ENCODE data around the gene BGN.

Gene BGN

DNA sequence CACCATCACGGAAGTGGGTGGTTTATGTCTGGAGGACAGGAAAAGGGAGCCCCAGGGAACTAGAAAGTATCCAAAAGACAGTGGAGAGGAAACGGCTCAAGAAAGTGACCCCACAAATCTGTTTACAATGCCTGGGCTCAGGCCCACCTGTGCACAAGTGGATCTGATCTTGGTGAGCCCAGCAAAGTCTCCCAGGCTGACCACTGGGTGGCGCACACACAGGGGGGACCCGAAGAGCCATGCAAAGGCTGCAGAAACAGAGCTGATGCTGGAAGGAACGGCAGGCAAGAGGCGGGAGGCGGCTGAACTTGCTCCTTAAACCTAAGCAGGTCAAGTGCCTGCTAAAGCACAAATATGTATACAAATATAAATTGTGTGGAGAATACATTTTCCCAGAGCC lies 34.0 kb upstream of the BGN start:
- DNase-seq, result peak; percentile 21 to 63 (median 44)

DNA sequence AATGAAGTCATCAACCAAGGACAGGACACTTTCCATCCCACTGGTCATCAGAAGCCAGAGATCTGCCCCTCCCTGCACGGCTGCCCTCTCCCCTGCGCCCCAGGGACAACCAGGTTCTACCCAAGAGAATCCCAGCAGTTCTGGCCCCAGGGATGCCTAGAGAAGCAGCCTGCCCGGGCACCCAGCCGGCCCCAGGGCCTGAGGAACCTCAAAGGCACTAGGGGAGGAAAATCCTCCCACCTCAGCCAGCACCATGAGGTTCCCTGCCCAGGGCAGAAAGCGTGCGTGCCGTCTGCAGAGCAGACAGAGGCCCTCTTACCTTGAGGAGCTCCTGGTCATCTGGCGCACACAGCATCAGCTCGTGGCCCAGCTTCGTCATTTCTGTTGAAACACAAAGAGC lies 32.5 kb upstream of the BGN start:
- DNase-seq, result no peak

DNA sequence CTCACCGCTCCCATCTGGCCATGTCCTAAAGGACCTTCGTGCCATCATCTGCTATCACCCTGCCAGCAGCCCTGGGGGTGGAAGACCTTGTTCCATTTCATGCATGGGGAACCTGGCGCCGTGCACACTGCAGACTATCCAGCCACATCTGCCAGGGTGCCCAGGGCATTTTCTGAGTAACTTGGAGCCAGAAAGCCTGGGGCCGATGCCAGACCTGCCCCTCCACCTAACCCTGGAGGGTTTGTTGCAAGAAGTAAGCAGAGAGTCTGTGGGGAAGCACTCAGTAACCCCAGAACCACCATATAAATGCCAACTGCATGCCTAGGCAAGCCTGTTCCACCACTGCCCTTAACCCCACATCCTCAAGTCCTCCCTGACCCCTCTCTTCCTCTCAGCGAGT lies 31.7 kb upstream of the BGN start:
- DNase-seq, result no peak

DNA sequence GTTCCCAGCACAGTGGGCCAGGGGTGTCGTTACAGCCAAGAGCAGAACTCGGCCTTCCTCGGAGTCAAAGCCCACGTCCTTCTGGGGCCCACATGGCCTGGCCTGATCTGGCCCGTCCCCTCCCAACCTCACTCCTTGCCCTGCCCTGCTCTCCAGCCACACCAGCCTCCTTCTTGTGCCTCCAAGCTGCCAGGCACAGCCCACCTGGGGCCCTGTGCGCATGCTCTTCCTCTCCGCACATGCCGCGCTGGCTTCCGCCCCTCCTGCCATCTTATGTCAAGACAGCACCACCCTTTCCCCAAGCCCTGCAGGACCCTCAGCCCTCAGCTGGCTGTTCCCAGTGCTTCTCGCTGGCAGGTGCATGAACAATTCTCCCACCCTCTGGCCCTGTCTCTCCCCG lies 31.2 kb upstream of the BGN start:
- DNase-seq, result no peak

DNA sequence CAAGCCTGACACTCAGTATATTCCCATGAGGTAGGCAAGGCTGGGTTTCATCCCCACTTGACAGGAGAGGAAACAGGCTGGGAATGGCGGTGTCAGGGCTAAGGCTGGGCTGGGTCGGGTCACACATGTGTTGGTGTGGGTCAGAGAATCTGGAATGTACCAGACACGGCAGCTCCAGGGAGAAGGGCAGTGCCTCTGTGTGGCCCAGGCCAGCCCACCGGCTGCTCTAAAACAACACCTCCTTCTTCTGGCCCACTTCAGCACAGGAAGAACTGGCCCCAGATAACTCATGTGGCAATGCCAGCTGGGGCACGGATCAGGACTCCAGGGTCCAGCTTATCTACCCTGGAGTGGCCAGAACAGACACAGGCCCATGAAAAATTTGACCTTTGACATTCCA lies 30.7 kb upstream of the BGN start:
- DNase-seq, result no peak

DNA sequence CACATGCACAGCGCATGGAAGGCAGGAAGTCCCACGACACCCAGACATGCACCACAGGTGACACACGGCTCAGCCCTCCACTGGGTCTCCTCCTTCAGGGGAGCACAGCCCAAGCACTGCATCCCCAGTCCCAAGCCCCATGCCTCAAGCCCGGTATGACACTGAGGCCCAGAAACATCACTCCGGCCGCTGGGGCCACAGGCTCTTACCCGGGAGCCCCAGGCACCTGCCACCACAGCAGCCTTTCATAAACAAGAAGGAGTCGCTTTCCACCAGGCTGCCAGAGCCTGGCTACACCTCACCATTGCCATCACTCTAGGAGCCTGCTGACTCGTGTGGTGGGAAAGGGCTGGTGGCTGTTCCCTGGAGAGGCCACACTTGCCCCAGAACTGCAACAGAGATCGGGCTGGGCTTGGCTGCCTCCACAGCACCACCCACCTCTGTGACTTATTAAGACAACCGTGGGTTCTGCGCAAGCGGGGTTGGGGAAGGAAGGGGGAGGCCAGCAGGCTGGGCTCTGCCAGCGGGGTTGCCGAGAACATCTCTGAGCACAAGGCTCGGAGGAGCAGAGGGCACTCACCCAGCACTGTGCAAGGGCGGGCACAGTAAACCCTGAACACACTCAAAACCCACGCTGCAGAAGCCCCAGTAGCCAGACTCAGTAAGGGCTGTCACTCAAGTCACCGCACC lies 28.9 kb upstream of the BGN start:
- no peak for DNase-seq

DNA sequence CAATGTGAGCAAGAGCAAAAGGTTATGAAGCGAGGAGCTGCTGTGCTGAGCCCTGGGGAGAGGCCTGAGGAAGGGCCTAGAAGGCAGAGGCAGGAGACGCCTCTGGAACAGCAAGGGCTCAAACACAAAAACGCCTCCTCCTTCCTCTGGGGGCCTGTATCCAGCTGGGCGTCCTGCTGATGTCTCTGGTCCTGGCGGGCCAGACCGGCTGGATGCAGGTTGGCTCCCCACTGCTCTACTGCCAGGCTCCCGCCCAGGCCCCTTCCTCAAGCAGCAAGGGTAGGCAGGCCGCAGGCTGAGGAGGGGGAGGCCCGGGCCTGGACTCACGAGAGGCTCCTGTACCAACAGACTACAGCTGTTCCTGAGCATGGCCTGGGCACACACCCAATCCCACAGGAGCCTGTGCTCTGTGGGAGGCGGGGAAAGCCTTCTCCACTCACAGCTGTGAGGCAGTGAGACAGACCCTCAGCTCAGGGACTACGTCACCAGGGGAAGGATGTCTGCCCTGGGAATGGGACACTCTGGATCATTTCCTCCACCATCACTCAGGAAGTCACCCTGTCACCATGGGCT lies 26.7 kb upstream of the BGN start:
- DNase-seq, result no peak

DNA sequence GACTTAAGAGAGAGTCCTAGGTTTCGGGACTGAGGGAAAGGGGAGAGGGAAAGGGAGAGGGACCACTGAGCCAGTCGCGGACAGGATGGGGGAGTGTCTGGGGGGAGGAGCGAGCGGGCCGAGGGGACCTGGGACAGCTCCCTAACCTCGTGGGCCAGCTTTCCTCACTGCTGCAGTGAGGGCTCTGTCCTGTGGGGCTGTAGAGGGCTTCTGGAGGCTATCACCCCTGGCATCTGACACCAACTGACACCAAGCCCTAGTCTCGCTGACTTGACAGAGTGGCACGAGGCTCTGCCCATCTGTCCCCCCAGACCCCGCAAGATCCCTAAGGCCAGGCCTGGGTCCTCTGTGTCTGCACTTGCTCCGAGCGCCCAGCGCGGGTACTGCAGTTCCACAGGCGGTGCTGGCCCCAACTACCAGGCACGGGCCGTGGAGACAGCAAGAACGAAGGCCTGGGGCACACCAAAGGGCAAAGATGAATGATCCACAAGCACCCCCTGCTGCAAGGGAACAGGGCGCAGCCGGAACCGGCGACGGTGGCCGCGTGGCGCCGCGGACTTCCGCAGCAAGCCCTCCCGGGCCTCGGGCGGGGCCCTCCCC lies 24.9 kb upstream of the BGN start:
- DNase-seq, result peak in 3 of 4 experiments; percentile 35 to 41 (median 37)

DNA sequence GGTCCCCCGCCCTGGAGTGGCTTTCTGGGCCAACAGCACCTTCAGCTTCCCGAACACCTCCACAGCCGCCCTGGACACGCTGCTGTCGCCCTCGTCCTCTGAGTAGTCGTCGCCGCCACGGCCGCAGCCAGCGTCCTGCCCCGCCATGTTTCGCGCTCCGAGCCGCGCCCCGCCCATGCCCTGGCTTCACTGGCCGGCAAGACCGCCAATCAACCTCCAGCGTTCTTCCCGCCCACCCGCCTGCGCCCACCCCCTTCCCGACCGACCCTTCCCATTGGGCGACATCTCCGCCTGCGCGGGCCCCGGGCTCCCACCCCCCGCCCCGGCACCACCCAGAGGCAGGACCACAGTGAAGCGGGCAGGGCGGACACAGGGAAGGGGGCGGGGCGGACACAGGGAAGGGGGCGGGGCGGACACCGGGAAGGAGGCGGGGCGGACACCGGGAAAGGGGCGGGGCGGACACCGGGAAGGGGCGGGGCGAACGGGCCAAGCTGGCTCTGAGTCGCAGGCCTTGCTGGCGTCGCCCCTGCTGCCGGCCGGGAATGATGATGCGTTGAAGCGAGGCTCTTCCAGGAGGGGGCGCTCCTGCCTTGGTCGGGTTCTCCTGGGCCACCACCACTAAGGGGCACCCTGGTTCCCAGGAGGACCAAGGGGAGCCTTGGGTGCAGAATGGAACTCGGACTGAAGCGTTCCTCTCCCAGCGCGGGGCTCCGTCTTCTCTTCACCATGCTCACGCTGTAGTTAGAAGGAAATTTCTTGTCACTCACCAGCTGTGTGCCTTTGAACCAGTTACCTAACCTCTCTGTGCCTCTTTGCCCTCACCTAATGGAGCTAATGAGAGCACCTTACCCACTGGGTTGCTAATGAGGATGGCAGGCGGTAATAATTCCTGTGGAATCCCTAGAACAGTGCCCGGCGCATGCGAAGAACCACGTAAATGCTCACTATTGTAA lies 24.1 kb upstream of the BGN start, which contains the start of gene HAUS7:
Gene HAUS7, minus strand, starts transcription at position 166 of the 953 bp plus-strand sequence. Its CDS starts 19 bp downstream, at position 147.
- peak; percentile 87 to 92 (median 92) for DNase-seq

DNA sequence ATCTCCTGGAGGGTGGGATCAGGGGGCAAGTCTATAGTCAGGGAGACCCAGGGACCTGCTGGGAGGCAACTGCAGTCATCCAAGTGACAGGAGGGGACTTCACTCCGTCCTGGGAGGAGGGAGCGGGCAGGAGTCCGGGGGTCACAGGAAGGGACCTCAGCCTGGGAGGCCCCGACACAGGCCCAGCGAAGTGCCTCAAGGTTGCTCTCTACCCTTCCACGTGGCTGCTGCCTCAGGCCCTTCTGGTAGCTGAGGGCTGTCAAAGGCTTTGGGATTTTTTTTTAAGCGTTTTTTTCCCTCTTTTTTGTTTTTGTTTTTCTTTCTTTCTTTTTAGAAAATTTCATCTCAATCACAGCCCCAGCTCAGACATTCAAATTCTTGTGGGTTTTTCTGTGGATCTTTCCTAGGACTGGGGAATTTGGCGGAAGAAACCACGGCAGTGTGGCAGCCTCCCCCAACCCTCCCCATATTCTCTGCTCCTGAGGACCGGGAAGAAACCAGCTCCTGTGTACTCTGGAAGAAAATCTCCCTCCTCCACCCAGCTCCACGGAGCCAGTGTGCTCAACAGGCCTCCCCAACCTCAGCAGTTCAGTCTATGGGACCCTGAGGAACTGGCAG lies 23.0 kb upstream of the BGN start:
- no peak for DNase-seq

DNA sequence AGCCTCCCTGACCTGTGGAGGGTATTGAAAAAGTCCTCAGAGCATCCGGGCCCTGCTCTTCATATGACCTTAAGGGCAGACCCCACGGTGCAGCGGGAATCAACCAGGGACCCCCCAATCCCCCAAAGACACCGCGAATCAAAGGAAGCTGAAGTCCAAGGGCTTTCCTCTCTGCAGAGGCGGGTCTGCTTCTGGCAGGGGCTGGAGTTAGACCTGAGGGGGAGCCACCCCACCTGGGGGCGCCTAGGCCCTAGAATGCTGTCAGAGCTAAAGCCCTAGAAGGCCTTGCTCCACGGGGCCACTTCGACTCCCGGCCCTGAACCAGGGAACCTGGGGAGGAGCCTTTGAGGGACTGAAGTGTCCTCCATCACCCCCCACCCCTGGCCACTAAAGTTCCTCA lies 21.7 kb upstream of the BGN start:
- DNase-seq, result no peak

DNA sequence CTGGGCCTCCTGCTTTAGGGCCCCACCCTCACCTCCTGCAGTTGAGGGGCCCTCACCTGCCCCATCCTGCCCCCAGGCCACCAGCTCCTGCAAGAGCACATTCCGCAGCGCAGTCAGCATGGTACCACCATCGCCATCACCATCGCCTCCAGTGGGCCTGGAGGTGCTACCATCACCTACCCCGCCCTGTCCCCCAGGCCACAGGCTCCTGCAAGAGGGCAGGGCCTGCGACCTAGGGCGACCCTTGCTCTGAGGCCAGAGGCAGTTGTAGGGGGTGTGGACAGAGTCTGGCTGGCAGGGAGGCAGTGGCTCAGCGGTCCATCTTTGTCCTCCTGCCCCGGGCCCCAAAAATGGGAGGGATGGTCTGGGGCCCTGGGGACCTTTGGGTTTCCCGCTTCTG lies 20.5 kb upstream of the BGN start:
- DNase-seq, result no peak

DNA sequence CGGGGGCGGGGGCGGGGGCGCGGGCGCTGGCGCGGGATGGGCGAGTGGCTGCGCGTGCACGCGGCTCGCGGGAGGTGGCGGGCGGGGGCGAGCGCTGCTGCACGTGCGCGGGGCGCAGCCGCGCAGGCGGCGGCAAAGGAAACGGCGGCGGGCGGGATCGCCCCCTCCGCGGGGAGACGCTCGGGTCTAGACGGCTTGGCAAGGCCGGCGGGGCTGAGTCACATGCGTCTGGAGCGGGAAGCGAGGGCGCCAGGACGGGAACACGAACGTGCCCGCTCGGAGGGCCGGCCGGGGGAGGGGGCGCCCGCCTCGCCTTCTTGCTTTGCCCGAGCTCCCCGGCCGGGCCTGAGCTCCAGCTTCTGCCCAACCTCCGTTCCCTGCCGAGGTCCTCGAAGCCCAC lies 20.1 kb upstream of the BGN start:
- DNase-seq, result peak; percentile 2 to 52 (median 40)

DNA sequence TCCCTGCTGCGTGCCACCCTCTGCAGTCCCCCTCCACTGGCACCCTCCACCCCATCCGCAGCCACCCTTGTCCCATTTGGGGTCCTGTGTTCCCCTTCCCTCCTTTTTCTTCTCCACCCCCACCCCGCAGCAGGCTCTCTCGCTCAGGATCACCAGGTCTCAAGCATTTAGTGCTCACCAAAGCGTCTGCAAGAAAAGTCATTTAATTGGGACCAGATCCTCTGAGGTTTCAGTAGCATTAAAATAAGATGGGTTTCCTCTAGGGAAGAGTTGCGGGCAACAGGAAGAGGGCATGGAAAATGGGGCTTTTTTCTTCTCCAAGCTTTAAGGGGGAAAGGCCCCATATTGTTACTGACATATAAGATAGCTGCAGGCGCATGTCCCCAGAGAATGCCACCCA lies 19.5 kb upstream of the BGN start:
- DNase-seq, result no peak

DNA sequence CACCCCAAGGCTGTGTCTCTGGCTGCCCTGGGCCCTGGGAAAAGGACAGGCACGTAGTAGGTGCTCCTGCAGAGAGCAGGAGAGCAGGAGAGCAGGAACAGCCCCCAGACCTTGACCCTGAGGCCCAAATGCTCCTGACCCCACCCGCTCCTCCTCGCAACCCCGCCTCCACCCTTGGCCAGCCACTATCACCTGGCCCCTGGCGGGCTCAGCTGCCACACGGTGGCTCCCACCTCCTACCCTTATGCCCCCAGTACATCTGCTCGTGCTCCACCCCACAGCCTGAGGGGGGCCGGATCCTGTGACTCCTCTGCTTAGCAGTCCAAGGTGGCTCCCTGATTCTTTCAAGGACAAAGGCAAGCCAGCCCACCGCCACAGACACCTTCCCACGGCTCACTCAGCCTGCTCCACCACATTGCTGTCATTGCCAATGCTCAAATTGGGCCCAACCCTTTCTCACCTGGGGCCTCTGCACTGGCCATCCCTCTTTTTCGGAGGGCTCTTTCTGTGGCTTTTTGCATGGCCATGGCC lies 19.0 kb upstream of the BGN start:
- no peak for DNase-seq

DNA sequence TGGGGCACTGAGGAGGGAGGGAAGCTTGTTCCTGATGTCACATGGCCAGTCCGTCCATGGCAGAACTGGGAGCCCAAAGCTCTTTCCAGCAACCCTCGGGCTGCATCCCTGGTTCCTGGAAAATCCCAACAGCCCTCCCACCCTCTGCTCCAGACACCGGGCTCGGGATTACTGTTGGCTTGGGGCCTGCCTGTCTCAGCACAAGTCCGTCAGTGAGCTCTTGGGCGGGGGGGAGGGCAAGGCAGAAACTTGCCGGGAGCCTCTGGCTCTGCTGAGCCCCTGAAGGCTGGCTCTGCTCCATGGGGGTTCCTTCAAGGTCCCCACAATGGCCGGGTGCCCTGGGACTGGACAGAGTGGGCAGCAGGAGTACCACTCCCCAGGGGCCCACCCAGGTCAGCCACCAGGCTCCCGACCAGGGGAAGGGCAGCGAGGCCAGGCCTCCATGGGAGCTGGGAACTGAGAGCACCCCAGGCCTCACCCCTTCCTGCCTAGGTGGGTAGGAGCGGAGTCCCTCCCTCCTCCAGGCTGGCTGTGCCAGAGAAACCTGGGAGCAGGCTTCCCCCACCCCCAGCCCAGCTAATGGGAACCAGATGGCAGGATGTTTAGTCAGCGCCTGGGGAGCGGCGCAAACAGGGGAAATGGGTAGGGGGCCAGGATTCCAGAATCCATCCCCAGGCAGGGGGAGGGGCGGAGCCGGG lies 18.0 kb upstream of the BGN start:
- no peak for DNase-seq

DNA sequence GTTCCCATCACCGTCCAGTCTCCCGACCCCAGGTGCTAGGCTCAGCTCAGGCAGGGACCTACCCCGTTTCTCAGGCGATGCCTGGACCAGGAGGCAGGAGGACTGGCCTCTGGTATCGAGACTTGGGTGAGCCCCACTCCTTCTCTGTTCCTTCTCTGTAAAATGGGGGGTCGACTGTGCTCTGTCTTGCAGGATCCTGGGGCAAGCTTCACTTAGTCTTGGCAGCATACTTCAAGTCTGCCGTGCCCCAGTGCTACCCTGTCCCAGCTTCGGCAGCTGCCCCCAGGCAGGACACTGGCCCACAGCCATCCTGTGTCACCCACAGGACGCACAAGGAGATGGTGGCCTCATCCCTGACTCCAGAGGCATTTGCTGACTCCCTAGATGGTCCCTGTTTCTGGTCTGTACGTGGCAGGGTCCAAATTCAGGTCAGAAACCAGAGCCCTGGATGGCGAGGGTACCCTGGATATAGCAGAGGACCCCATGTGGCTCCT lies 17.4 kb upstream of the BGN start:
- no peak for DNase-seq

DNA sequence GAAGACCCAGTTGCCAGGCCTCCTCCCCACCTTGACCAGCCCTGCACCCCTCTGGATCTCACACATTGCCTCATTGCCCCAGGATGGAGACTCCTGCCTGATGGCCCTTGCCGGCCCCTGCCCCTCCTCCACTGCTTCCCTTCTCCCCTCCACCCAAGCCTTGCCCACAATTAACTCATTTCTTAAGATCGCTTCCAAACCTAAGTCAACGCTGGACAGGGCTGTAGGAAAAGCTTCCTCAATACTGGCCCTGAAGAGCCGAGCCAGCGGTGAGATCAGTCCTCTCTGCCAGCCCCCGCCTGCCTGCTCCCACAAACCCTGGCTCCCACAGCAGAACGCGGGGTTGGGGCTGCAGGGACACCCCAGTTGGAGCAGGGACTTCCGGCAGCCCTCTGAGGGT lies 16.9 kb upstream of the BGN start:
- no peak for DNase-seq

DNA sequence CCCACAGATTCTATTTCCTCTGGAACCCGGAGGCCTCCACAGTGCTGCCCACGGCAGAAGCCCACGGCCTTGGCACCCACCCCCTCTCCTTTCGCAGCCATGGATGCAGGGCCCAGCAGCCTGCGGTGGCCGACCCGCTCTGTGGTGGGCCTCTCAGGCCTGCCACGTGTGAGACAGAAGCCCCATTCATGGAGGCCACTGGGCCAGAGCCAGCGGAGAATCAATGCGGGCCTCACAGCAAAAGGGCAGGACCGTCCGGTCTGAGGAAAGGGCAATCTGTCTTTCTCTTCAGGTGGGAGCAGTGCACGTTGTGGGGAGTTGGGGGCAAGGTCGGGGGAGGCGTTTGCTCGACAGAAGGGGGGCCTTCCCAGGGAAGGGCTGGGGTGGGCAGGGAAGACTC lies 16.0 kb upstream of the BGN start:
- no peak for DNase-seq

DNA sequence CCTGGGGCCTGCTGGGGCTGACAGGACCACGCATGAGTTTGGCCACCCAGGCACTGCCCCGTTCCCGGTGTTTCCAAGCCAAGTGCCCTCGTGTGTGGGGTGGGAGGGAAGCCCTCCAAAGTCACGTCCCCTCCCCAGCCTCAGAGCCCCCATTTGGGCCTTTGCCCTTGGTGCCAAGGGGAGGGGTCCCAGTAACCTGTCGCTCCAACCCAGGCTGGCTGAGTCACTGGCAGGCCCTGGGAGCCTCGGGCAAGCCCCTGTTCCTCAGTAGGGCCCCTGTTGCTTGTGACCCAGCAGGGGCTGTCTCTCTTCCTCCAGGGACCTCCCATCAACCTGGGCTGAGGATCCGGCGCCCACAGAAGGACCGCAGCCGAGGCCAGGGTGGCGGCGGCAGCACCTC lies 13.7 kb upstream of the BGN start:
- no peak for DNase-seq

DNA sequence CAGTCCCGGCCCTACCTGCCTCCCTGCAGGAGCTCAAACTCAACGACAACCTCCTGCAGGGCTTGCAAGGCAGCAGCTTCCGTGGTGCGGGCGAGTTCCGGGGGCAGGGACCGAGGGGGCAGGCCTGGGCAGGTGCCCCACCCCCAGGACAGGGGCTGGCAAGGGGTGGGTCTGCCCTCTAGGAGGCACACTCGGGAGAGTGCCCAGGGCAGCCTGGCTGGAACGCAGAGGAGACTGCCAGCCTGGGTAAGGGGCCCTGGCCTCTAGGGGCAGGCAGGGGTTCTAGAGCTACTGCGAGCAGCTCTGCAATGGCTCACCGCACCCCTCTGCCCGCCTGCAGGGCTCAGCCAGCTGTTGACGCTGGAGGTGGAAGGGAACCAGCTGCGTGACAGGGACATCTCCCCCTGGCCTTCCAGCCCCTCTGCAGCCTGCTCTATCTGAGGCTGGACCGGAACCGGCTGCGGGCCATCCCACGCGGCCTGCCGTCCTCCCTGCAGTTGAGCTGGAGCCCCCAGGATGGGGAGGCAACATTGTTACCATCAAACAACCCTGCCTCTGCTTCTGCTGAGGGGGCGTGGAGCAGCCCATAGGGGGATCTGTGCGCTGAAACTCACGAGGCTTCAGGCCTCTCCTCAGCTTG lies 12.3 kb upstream of the BGN start:
- no peak for DNase-seq

Data from suppressor macrophage (primary cell).